HG02970 (cell line): Measurements from ENCODE around the gene NEK6.

Experiments used
- ATAC-seq: cut with Tn5 transposase; IDR thresholded peaks from one replicate; pipeline ENCODE4 v1.9.1; 2021; ENCODE audit warnings: mild to moderate bottlenecking, moderate library complexity, moderate number of reproducible peaks; ENCODE audit not compliant: unreplicated experiment, low FRiP score

NEK6 gene

DNA sequence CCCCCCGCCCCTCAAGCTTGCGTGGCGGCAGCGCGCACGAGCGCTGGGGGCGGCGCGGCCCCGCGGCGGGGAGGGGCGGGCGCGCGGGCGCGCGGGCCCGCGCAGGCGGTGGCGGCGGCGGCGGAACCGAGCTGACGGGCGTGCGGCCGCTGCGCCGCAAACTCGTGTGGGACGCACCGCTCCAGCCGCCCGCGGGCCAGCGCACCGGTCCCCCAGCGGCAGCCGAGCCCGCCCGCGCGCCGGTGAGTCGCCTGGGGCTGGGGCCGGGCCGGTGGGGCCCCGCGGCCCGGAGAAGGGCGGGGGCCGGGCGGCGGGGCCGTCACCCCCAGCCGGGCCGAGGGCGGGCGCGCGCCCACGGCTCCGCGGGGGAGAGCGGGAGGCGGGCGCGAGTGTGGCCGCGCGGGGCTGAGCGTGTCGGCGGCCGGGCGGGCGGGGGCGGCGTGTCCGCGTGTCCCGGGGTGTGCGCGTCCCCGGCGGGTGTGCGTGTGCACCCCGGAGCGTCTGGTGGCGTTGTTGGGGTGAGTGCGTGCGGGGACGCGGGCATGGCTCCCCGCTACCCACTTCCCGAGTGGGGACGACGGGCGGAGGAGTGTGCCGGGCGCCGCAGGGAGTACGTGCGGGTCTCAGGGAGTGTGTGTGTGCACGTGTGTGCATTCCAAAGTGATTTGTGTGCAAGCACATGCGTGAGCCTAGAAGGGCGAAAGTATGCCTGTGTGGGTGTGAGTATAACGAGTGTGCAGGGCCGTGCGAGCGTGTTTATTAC is at the start of gene NEK6:
Gene NEK6, plus strand, starts transcription at position 106 of the 763 bp plus-strand sequence. CDS start 44,016 bp downstream, outside the sequence.
- no peak for ATAC-seq

DNA sequence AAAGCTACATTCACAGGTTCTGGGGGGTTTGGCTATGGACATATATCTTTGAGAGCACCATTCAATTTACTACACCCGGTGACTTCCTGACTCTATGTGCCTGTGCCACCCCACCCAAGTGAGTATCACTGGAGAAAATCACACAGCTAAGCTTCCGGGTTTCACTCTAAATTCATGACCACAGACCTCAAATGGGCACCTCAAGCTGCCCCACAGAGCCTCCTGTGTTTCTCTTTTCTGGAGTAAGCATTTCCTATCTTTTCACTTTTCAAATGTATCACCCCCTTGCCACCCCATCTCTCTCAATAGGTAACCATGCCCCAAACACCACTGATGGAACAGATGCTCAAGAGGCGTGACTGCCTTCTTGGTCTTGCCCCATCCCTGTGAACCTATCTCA is 49.2 kb upstream of the NEK6 start:
- no peak for ATAC-seq

DNA sequence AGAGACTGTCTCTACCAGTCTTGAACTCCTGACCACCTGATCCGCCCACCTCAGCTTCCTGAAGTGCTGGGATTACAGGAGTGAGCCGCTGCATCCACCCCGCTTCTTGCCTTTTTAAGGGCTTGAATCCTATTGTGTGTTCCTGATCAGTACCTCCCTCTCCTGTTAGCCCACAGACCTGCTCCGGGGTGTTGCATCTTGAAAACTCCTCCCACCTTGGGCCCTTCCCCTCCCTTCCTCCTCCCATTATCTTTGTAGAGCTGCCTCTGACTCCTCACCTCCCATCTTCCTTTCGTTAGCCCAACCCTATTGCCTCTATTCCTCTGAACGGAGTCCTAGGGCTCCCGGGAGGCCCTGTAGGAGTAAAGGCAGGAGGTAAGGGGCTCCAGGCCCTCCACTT is 48.5 kb upstream of the NEK6 start:
- ATAC-seq: no peak

DNA sequence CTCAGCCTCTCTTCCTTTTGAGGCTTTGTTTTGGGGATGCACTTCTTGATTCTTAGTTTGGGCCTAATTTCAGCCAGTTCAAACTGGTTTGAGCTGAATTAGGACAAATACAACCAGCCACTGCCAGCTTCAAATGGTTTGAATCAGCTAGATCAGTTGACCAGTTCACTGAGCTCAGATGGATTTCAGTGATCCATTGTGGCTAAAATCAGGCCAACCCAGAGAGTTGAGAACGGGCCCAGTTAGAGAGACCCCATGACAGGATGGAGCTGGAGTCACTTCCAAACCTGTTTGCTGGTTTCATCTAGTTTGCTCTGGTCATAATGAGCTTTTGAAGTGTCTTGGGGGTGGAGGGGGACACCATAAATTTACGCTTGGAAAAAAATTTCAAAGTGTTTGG is 48.0 kb upstream of the NEK6 start:
- ATAC-seq: no peak

DNA sequence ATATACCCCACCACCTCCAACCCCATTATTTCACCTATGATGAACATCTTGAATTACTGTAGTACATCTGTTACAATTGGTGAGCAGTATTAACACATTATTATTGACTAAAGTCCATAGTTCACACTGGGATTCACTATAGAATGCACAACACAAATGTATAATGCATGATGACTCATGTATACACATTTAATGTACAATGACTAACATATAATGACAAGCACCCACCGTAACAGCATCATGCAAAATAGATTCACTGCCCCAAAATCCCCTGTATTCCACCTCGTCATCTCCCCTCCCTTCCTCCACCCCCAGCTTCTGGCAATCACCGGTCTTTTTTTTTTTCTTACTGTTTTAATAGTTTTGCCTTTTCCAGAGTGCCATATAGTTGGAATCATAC is 47.1 kb upstream of the NEK6 start:
- ATAC-seq: no peak

DNA sequence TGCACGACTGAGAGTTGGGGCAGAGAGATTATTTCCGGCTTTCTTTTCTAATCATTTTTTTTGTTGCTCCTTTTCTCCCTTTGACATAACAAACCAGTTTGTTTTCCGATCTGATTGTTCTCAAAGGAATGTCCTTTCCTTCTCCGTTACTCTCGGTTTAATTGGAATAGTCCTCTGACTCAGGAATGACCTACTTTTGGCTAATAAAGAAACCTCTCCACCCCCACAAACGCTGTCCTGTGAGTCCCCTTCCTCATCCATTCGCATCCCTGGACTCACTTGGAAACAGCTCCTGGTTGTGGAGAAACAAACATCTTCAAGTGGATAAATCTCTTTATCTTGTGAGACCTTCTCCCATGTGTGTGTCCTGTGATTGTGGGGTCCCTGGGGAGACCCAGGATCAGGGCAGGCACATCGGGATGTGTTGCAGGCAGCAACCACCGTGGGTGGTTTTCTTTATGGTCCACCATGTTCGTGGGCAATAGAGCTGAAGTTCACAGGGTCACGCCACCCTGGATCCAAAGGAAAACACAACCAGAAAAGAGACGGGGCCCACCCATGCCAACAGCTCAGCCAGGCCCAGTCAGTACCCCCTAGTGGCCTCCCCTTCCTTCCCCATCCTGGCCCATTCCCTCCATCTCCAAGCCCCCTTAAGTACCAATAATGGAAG is 45.2 kb upstream of the NEK6 start:
- ATAC-seq: no peak

DNA sequence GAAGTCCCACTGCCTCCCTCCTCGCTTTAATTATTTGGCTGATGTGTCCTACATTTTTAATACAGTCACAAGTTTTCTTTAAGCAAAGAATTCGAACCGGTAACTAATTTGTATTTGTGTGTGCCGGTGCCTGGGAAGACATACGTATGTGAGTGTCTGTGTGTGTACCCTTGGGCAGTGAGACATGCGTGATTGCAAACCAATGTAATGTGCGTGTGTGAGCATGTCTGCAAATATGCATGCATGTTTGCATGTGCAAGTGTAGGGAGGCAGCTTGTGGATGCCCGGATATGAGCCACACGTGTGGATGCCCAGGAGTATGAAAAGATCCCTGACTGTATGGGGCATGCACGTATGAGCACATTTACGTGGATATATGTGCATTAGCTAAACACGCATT is 44.4 kb upstream of the NEK6 start:
- ATAC-seq: no peak

DNA sequence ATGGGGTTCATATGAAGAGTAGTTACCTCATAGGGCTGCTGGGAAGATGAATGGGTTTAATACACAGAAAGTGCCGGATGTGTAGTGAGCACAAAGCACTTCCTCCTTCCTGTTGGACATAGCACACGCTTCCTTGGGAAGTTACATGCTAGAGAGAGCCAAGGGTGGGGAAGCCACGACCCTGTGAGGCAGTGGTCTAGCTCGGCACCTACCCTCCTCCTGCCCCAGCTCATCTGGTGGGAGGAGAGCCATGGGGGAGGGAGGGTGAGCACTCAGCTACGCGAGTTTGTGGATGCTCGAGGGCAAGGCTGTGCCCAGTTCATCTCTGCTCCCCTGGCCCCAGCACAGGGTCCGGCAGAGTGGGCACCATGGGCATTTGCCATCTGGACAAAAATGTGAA is 43.6 kb upstream of the NEK6 start:
- no peak for ATAC-seq

DNA sequence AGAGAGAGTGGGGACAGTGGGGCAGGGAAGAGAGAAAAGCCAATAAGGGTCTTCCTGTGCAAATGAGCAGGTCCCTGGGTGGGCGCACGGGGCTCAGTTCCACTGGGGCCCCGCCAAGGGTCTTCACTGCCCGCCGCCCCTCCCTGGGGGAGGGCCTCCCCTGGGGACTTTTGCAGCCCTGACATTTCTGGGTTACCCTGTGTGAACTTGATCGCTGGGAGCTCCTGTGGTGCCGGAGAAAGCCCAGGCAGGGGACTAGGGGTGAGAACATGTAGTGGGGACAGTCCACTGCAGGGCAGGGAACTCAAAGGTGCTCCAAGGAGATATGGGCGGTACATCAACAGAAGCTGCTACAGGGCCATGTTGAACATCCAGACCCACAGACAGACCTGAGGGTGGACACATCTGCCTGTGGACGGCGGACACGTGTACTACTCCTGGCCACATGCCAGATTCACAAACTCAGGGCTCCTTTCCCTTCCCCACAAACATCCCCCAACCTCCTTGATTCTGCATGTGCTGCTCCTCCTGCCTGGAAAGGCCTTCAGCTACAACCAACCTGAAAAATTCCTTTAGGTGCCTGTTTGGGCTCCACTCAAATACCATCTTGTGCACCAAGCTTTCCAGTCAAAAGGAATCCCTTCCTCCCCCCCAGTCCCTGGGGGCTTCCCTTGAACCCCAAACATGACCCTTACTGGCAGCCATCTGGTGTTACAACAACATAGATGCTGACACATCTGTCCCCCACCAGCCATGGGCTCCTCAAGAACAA is 43.0 kb upstream of the NEK6 start:
- ATAC-seq: no peak

DNA sequence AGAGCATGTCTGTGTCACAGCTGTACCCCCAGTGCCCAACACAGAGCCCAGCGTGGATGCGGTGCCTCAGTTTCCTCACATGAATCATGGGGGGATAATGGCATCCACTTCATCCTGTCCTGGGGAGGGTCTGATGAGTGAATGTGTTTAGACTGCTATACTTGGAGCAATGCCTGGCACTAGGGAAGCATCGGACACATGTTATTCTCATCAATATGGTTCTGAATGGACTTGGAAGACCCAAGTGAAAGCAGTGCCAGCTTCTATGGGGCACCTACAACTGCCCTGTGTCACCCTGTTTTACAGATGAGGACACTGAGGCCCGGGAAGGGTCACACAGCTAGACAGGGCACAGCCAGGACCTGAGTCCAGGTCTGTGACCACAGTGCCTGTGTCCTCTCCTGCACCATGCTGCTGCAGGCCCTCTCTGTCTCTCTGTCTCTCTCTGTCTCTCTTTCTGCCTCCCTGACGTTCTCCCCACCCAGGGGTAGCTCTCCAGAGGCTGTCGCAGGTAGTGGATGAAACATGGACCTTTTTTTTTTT is 42.3 kb upstream of the NEK6 start:
- no peak for ATAC-seq

DNA sequence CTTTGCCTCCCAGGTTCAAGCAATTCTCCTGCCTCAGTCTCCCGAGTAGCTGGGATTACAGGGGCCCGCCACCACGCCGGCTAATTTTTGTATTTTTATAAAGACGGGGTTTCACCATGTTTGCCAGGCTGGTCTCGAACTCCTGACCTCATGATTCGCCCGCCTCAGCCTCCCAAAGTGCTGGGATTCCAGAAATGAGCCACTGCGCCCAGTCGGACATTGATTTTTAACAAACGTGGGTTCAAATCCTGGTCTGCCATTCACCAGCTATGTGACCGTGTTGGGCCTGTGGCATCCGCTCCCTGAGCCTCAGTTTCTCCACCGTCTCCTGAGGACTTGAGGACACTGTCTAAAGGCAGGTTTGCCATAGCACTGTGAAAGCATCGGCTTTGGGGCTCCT is 41.8 kb upstream of the NEK6 start:
- no peak for ATAC-seq

DNA sequence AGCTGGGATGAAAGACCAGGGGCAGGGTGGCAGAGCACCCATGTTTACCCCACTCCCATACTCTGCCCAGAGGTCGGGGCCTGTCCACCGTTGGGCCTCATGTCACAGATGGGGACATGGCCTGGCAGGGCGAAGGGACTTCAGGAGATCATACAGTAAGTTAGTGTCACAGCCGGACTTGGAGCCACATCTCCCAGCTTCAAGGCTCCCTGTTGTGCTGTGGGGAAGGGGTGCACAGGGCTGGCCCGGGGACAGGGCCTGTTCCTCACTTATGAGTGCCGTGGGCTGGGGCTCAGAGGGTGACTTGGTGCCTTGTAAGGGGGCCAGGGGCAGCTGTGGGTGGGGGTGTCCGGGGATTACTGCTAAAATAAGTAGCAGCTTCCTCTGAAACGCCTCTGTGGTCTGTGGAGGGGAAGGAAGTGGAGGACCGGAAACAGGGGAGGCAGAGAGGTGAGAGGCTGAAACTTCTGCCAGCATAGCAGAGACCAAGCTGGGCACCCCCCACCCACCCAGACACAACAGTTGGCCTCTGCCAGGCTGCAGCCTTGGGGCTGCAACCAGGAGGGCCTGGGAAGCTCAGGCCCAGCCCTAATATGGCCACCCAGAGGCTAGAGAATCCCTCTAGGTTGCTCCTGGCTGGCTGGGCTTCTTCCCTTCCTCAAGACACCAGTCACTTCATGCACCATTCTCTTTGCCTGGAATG is 41.1 kb upstream of the NEK6 start:
- no peak for ATAC-seq

DNA sequence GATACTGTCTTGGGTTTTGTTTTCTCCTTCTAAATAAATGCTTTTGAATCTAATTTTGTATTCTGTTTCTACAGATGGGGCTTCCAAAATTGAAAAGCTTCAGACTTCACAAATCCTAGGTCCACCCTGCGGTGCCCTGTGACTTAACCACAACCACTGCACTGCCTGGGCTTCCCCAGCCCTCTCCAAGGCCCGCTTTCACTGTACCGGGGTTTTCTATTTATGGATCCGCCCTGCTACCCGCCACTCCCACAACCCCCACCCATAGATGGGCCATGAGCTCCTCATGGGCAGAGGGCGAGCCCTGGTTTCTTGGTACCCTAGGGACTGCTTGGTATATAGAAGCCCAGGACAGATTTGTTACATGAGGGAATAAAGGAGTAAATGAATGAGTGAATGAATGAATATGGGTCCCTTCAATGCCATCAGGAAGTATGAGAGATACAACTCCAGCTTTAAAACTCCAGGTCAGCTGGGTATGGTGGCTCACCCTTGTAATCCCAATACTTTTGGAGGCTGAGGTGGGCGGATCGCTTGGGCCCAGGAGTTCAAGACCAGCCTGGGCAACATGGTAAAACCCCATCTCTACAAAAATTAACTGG is 39.8 kb upstream of the NEK6 start:
- ATAC-seq: peak; percentile 17

DNA sequence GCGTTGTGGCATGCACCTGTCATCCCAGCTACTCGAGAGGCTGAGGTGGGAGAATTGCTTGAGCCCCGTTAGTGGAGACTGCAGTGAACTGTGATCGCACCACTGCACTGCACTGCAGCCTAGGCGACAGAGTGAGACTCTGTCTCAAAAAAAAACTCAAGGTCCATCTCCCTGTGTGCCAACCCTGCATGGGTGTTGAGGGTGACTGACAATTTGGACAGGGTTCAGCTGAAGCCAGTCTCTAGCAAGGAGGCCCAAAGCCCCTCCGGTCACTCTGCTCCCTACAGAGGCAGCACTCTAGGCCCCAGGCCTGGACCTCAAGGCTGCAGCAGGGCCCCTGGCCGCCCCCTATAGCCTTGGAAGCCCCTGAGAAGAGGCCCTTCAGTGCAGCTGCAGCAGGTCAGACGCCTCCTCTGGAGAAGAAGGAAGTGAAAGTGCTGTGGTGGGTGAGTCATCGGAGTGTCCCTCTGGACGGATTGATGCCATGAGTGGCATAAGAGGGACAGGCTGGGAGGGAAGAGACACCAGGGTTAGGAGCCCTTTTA is 39.2 kb upstream of the NEK6 start:
- ATAC-seq: peak; percentile 45

DNA sequence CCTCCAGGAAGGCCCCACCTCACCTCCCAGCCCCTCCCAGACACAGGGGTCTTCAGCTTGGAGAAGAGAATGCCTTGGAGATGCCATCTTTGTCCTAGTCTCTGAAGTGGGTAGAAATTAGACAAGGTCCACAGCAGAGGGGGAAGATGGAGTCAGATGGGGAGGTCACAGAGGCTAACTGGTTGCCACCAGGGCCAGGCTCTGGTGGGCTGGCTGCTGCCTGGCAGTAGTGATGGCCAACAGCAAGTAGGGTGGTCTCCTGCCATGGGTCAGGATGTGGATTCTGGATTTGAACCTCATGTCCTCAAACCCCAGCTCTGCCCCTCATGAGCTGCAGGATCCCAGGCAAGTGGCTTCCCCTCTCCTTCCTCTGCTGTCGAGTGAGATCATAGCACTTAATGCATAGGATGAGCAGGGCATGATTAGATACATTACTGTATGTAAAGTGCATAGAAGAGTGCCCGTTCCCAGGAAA is 38.7 kb upstream of the NEK6 start:
- ATAC-seq: peak; percentile 12

DNA sequence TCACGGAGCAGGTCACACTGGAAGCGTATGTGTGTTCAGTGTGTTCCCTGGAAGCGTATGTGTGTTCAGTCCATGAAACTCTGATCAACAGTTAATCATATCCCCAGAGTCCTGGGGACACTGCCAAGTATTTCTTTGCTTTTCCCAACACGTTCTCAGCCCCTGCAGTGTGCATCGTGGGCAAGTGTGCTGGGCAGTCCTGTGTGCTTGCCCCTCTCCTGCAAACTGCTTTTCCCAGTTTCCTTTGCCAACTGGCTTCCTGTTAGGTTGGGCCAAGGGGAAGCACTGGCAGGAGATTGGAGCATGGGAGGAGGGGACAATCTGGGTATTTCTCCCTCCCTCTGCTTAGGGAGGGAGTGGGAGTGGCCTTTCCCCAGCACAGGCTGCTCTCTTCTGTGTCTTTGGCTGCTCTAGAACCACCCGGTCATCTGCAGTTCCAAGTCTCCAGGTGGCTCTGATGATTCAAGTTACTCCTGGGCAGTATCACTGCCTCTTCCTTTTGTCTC is 36.8 kb upstream of the NEK6 start:
- no peak for ATAC-seq

DNA sequence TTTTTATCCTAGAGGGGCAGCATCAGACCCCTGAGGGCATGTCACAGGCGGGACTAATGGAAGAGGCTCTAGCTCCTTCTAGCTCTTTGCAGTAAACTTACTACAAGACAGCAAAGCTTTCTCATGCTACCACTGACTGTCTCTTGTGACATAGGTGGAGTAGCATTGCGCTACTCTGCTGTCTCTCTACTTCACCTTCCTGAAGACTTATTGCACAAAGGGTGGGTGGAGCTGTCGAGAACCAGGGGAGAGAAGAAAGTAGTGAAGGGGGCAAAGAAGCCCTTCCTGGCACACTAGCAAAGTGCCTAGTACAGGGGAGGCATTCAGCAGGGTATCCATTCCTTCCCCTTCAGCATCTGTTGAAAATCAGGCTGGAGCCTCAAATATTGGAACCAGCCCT is 36.1 kb upstream of the NEK6 start:
- ATAC-seq: no peak

DNA sequence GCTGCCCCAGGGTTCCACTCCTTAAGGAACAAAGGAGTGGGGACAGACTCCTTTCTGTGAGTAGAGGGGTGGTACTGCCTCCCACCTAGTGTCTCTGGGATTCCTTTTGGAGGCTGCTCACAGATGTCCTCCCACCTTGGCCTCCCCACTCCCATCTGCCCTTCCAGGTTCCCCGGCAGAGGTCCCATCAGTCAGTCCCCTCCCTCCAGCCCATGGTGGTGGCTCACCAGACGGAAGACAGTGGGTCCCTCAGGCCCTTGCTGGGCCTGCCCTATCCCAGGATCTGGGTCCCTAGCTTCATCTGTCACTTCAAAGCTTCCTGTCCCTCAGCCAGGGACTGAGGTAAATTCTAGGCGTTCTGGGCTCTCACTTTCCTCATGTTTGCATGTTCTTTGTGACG is 35.6 kb upstream of the NEK6 start:
- ATAC-seq: no peak

DNA sequence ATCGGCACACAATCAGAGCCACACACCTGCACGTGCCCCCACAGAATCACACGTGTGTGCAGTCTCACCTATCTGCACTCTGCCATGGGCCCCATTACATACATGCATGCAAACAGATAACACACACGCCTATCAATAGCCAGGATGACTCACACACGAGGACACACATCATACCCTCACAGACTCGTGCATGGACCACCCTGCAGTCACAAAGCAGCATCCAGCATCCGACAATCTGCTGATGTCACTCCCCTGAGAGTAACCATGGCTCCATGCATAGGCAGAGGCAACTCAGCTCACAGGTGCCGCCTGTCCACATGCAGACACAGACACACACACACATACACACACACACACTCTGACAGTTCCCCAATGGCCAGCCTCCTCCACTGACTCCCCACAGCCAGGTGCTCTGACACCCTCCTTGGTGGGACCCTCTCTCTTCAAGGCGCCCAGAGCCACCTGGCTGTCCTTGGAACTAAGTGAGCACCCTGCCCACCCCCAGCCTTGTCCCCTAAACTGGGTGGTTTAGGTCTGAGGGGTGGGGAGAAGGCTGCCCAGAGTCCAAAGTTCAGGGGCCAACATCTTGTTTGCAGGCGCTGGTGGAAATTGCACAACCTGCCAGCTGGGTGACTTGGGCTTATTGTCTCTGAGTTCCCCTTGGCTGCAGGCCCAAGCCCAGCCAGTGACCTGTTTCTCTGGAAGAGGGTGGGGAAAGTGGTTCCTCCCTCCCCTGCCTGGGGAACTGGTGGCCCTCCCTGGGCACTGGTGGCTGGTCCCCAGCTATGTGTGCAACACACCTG is 34.6 kb upstream of the NEK6 start:
- ATAC-seq: no peak
